ENCODE data around the gene SLC7A1.

- TF ChIP-seq CTCF (IDR thresholded peaks at IDR 0.05; ENCODE audit: poor library complexity) (no peak), EZH2 (IDR thresholded peaks at IDR 0.05; ENCODE audit: borderline replicate concordance) (no peak), EZH2phosphoT487 (IDR thresholded peaks at IDR 0.05; ENCODE audit: low read depth, severe bottlenecking, unreplicated experiment) (no peak)
Measured at GRCh38 chr13:29594710-29595379, 643 bp downstream of the SLC7A1 start.

All from hepatocyte (in vitro differentiated cells).